HG03159 (cell line): ENCODE results near the gene HPS1.

Source experiments
- ATAC-seq: cut with Tn5 transposase; IDR thresholded peaks from one replicate; pipeline ENCODE4 v1.9.1; 2021; ENCODE audit warnings: mild to moderate bottlenecking, moderate library complexity; ENCODE audit not compliant: unreplicated experiment

HPS1 gene

DNA sequence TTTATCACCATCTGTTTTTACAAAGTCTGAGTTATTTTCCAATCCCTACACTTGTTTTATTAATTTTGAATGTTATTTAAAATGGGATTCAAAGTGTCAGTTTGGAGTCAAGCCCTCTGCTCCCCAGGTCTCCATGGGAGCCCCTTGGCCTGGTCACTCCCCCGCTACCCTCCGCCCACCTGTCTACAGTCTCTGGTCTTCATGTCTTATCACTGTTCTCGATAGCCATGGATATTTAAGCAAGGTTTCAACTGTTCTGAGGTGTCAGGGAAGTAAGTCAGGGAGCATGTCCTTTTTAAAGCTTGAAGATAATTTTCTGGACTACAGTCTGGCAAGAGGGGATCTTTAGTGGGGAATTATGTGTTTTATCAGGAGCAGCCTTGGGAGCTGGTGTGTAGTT is 19.1 kb upstream of the HPS1 start:
- no peak for ATAC-seq

DNA sequence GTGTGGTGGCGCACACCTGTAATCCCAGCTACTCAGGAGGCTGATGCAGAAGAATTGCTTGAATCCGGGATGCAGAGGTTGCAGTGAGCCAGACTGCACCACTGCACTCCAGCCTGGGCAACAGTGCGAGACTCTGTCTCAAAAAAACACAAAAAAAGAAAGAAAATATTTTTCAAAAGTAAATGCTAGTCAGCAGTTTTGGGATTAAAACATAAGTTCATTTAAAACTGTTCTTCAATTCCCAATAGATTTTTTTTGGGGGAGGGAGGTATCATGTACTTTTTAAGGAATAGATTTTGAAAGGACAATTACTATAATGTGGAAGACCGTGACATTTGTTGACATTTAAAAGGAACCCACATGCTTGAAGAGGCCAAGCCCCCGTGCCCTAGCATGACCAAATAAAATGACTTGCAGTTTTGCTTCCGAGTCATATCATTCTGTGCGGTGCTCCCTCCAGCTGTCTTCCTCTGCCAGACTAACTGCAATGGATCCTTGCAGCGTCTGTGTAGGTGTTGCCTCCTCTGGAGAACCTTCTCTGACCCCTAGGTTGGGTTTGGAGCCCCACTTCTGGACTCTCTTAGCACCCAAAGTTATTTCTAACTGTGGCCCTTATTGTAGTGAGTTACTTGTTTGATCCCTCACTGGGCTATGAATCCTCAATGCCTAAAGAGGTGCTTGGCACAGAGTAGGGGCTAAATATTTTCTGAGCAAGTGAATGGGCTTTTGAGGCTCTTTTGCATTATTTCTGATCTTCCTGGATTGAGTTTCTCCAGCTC is 17.4 kb upstream of the HPS1 start:
- ATAC-seq: no peak

DNA sequence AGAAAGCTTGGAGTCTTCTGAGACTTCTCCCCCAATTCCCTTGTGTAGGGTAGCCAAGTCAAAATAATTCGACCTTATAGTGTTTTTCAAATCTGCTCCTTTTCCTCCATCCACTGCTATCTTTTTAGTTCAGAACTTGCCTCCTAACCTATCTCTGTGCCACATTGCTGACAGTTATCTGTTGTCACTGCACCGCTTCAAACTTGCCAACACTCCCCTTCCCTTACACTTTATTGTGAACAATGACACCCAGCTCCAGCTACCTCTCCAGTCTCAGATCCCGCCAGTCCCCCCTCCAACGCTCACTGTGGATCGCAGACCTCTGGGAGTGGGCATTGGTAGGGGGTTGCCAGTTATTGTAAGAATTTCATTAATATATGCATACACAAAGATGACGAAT is 16.3 kb upstream of the HPS1 start:
- ATAC-seq: no peak

DNA sequence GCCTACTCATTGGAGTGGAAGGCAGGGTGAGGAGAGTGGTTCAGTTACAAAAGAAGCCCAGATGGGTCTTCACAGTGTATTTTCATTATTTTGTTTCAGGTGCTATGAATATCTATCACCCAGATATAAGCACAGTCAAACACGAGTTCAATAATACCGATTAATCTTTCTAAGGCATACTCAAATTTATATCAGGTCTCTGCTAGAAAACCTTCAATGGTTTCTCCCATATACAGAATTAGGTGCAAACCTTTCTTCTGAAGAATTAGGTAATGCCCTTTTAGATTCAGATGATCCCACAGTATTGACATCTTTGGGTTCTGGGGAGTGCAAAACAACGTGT is 14.7 kb upstream of the HPS1 start:
- ATAC-seq: no peak

DNA sequence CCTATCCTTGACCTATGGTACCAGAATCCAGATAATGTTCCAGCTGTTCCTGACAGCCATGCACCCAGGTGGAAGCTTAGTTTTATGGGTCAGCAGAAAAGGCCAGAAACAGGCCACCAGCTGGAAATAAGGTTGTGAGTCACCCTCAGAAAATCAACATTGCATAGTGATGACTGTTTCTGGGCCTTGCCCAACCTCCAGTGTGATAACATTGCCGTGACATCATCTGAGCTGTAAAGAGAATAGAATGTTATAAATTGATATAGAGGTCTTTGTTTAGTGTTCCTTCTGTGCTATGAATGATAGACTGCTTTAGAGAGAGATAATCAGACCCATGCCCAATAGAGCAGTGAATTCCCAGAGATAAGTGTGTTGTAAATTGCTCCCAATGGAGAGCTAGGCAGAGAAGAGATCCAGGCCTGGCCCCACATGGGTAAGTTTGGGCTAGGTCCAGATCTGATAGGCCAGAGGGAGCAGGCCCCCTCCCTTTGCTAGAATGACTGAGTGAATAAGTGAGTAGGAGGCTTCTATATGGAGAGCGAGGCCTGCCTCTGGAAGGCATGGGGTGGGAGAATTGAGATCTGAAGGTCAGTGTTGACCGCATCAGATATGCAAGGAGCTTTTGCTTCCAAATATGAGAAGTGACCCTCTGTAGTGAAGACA is 14.2 kb upstream of the HPS1 start:
- ATAC-seq: no peak

DNA sequence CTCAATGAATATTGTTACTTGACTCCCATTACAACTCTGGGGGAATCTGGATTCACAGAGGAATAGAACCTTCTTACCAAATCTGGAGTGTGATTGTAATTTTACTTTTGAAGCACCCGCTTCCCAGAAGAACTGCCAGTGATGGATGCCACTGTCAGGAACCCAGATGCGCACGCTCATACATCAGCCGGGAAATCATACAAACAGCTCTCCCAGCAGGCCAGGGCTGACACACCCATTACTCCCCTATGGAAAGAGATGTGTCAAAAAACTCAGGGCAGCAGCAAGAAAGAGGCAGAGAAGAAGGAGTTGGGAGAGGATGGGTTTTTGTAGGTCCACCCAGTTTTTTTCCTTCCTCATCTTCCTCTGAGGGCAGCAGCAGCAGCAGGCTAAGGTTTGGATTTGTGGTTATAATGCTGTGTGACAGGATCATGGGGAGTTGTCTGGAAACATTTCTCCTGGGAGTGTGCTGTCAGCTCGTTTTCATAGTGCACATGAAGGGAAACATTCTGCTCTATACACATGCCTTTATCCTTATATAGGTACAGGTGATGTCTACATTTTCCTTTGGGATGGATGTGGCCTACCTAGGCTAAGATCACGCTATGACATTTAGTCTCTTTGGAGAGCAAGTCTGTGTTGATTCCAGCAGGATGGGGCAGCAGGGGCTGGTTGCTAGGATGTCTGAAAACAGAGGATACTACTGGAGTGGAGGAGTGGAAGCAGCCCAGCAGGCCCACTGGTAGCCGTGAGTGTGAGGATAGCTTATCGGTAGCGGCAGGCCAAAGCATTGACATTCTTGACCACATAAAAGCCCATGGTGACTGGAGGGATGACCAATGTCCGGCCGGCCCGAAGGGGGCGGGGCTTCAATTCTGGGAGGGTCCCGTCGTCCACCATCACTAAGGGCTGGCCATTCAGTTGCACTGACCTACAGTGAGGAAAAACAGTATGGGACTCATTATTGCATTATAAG is 12.4 kb upstream of the HPS1 start:
- no peak for ATAC-seq

DNA sequence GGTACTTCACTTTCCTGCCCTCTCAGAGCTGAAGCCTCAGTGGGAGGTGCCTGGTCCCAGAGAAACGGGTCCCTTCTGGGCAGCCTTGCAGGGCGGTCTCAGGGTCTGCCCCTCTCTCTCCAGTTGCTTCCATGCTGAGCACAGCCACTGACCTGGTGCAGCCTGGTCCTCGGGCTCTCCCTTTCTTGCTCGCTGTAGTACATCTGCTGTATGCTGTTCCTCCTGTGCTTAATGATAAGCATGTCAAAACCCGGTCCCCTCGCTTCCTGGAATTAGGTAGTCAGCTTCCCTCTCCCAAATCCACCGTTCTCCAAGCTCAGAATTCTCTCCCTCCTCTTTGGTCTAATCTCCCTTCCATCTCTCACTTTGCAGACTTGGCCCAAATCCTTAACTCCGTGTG is 11.0 kb upstream of the HPS1 start:
- ATAC-seq: no peak

DNA sequence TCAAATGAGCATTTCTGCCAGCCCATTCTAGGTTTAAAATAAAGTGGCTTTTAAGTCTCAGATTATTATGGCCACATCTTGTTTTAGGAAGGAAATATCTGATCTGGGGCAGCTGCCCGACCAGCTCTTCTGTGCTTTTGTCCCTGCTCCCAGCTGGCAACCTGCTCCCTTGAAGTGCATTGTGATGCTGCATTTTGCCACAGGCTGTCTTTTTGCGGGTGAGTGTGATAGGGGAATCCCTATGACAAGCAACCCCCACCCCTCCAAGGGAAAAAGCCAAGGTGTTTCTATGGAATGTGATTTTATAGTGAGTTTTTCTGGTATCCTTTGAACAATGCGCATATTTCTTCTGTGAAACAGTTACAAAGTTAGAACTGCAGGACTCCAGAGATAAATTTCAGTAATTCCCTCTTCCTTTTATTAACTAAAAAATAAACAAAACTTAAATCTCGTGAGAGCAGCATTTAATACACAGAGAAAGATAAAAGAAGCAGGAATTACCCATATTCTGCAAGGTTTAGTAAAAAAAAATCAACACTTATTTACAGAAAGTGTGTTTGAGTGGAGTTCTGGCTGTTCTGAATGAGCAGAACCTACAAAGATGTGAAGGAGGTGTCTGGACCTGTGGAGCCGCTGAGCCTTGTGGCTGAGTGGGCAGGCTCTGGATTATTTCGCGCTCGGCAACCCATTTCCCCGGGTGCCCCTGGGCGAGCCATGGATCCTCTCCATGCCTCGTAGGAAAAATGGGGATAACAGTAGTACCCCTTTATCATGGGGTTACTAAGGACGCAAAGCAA is 10.1 kb upstream of the HPS1 start:
- ATAC-seq: no peak

DNA sequence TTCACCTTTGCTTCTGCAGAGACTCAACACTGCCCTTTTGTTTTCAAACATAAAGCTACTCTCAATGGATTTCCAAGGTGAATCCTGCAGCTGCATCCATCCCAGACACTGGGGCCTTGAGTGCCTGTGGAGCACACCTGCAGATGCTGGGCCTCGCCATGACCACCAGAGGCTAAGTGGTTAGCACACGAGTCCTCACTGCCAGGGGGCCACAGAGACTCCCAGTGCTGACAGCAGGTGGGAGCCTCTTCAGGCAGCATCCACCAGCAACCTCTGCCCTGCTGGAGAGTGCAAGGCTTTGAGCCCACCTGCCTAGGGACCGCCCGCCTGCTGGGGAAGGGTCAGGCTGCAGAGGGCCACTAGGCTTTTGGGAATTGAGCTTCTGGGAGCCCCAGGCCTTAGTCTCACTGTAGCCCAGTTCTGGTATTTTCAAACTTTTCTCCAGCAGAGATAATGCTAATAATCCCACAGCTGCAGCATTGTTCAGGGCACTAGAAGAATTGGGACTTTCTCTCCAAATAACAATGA is 9.4 kb upstream of the HPS1 start:
- no peak for ATAC-seq

DNA sequence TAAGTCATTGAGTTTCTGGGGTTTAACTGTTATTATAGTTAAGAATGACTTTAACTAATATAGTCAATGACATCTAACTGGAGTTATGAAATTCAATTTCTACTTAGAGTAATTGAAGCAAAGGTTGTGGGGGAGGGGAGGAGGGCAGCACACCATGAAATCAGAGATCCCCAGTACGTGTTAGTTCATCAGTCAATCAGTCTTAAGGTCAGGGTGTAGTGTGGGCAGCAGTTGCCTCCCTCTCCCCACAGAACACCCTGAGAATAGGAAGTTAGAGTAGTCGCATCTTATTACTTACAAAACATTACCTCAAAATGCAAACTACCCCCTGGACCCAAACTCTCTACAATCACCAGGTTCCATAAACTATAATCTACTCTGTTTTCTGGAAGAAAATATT is 7.0 kb upstream of the HPS1 start:
- no peak for ATAC-seq

DNA sequence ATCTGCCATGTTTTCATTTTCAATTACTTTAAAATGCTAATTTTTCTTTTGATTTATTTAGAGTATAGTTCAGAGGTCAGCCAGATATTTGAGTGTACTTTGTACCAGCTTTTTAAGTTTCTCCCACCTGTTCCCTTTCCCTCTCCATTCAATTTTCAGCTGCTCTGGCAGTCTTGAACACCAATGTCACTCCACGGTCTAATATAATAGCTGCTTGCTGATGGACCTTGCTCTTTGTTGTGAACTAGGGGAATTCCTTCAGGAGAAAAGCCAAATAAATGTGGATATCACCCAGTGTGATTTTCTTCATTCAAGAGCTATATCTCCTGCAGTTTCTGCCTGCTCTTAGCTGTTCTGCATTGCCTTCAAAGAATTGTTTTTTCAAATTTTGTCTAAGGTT is 3.9 kb upstream of the HPS1 start:
- no peak for ATAC-seq

DNA sequence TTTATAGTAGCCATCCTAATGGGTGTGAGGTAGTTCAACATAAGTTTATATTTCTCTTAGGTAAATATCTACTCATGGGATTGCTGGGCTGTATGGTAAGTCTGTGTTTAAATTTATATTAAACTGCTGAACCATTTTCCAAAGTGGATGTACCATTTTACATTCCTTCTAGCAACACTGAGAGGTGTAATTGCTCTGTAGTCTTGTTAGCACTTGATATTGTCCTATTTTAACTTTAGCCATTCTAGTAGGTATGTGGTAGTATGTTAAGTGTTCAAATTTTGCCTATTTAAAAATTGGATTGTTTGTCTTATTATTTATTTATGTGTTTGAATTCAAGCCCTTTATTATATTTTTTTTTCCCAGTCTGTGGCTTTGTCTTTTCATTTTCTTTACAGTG is 2.6 kb upstream of the HPS1 start:
- no peak for ATAC-seq

DNA sequence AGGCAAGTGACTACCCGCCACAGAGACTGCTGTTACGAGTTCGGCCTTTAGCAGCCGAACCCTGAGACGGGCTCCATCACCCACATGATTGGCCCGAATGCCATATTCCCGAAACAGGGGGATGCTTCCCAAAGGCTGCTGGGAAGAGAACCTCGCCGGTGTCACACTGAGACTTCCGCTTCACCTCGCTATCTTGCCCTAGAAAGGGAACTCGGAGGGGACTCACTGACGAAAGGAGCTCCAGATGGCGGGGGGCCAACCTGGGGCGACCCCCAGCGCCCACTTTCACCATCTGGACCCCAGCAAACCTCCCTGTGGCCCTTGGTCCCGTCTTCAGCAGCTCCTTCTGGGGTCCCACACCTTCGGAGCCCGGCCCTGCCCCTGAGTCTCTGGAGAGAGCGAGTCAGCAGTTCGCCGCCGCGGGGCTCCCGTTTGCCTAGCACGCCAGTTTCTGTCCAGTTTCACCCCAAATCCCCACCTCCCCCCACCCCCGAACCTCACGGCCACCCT is 529 bp downstream of the HPS1 start:
- peak; percentile 20 for ATAC-seq

DNA sequence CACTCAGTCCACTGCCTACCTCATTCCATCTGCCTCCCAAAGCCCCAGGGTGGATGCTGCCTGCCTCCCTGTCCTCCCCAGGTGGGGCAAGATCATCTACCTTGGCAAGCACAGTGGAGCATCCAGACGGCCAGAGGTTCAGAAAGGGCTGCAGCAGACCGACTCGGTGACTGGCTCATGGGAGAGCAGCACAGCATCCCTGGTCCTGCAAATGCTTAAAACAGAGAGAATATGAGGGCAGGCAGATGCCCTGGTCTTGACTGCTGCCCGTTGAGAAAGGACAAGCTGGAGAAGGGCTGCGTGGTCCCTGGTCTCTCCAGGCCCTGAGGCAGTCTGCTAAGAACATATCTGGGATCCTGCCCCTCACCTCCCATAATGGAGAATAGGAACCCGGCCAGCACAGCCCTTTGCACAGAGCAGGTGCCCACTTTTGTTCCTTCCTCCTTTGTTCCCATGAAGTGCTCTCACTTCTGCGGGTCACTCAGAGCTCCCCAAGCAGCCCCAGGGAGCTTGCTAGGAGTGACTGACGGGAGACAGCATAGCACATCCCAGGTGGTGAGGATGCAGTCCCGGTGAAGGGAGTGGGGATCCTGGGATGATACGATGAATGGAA is 1.4 kb downstream of the HPS1 start:
- no peak for ATAC-seq

DNA sequence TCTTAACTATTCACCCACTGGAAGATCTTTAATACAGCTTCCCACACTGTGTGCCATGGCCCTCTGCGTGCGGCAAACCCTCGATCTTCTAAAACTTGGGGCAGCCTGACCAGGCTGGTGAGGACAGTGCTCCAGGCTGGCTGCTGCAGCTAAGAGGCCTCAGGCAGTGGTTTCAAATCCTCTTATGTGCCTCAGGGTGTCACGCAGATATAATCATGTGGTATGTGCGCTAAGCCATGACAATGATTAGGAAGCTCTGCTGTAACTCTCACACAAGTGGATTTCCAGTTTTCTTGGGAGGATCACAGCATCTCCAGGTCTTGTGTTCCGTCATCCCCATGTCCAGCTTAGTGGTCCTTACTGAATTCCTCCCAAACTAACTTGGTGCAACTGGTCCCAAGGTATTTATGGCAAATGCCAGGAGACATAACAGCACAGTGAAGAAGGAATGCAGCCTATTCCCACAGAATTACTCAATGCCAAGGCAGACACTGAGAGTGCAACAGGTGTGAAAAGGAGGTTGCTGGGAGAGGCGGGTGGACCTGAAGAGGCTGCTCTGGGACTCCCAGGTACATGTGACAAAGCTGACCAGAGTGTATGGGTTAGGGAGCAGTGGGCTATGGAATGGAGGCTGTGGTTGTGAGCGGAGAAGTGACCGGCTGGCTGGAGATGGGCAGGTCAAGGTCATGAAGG is 2.3 kb downstream of the HPS1 start:
- ATAC-seq: no peak

DNA sequence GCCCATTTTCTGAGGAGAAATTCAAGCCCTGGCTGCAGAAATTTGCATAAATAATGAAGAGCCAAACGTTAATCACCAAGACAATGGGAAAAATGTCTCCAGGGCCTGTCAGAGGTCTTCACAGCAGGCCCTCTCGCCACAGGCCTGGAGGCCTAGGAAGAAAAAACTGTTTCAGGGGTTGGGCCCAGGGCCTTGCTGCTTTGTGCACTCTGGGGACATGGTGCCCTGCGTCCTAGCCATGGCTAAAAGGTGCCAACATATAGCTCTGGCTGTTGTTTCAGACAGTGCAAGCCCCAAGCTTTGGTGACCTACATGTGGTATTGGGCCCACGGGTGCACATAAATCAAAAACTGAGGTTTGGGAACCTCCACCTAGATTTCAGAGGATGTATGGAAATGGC is 8.0 kb downstream of the HPS1 start:
- no peak for ATAC-seq

DNA sequence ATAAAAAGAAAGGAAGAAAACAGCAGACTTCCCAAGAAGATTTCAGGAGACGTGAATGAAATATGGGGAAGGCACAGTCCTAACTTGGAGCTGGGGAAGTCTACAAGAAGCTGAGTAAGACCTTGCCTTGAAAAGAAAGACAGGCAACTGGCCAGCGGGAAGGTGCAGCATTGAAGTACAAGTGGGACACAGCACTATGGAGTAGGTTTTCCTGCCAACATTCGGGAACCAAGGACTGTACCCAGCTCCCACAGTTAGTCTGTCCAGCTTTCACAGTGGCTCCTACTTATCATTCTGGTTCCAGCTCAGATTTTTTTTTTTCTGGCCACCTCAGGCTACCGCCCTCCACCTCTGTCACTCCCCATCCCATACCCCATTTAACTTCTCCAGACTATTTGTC is 10.0 kb downstream of the HPS1 start:
- no peak for ATAC-seq

DNA sequence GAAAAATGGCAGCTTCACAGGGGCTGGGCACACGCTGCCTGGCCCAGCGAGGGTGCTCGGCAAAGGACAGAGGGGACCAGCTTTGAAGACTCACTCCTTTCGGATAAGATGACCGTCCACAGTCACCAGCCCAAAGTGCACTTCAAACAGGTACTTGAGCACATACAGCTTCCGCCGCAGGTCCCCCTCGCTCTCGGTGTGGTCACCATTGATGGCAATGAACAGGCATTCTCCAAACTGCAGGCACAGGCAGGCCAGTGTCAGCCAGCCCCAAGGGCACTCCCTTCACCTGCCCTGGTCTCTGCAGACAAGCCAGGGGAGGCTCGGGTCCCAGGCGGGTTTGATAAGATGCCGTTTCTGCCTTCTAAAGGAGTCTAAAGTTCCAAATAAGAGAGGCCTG is 11.6 kb downstream of the HPS1 start:
- no peak for ATAC-seq
